ENCODE measurements around the gene SOWAHB.

DNA sequence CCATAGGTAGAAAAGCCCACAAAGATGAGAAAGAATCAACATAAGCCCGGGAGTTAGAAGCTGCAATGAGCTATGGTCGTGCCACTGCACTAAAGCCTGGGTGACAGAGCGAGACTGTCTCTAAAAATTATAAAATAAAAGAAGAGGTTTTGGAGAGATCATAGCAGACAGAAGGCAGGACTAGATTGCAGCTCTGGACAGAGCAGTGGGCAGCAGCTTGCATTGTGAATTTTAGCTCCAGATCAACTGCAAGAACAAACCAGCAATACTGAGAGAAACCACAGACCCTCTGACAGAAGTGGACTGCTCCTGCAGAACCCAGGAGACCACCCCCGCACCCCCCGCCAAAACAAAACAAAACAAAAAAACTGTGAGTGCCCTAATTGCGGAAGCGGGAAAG, 30.6 kb downstream of the SOWAHB start:
- TF ChIP-seq EZH2 (IDR thresholded peaks at IDR 0.05; ENCODE audit: borderline replicate concordance, insufficient read depth, low read depth, low read length, poor library complexity, severe bottlenecking) = no peak
- TF ChIP-seq, protein P1, sequence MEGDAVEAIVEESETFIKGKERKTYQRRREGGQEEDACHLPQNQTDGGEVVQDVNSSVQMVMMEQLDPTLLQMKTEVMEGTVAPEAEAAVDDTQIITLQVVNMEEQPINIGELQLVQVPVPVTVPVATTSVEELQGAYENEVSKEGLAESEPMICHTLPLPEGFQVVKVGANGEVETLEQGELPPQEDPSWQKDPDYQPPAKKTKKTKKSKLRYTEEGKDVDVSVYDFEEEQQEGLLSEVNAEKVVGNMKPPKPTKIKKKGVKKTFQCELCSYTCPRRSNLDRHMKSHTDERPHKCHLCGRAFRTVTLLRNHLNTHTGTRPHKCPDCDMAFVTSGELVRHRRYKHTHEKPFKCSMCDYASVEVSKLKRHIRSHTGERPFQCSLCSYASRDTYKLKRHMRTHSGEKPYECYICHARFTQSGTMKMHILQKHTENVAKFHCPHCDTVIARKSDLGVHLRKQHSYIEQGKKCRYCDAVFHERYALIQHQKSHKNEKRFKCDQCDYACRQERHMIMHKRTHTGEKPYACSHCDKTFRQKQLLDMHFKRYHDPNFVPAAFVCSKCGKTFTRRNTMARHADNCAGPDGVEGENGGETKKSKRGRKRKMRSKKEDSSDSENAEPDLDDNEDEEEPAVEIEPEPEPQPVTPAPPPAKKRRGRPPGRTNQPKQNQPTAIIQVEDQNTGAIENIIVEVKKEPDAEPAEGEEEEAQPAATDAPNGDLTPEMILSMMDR (IDR thresholded peaks at IDR 0.05) = no peak

All from B cell (primary cell).